PC-3 (cell line): Measurements from ENCODE around the gene MAGI2.

ENCODE experiments used
- CTCF ChIP-seq: fragments of 300-600 bp; sonication (generic); conservative IDR thresholded peaks from 2 replicates; pipeline ENCODE4 v1.5.1; 2017; ENCODE audit warnings: antibody characterized with exemption, low read depth, mild to moderate bottlenecking, low read length
- EZH2 ChIP-seq: fragments of 300-600 bp; sonication (generic); IDR thresholded peaks from one replicate; pipeline ENCODE4 v1.6.1; 2017; ENCODE audit warnings: antibody characterized with exemption, mild to moderate bottlenecking, low read length; ENCODE audit not compliant: unreplicated experiment
- EZH2phosphoT487 ChIP-seq: fragments of 300-600 bp; sonication (generic); IDR thresholded peaks from 2 replicates; pipeline ENCODE4 v1.6.1; 2018; ENCODE audit warnings: mild to moderate bottlenecking, antibody characterized with exemption, low read length, borderline replicate concordance

- TF ChIP-seq CTCF, result no peak
- TF ChIP-seq EZH2, result no peak
- TF ChIP-seq EZH2phosphoT487, result no peak
These were observed 659.4 kb downstream of the MAGI2 start for GRCh38 chr7:78794101-78794500.
